Measurements from ENCODE around the gene NXPE3. TPM values are rescaled to one million over a fixed set of nuclear protein-coding genes. Genes with fewer than 3 reads are reported as not detected.

The NXPE3 gene
- total RNA-seq, 1 donor from 2014 or later, result 48.0 TPM

DNA sequence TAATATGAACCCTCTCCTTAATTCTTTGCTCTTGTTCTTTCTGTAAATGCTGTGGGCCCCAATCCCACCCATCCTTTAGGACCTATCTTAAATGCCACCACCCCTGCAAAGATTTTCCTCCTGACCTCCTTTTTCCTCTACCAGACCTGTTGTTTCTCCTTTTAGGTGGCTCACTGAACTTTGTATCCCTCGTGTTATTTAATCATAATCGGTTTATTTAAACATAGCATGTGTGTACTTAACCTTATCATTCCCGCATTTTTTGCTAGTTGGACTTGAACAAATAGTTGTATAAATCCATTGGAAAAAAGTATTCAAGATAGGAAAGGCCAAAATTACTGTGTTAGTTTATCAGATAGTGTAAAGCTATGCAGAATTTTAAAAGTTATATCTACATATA, 69.3 kb downstream of the NXPE3 start:
- intact Hi-C loops (cut with micrococcal nuclease), result no loop called here
- DNase-seq (no peak), ATAC-seq (no peak)

DNA sequence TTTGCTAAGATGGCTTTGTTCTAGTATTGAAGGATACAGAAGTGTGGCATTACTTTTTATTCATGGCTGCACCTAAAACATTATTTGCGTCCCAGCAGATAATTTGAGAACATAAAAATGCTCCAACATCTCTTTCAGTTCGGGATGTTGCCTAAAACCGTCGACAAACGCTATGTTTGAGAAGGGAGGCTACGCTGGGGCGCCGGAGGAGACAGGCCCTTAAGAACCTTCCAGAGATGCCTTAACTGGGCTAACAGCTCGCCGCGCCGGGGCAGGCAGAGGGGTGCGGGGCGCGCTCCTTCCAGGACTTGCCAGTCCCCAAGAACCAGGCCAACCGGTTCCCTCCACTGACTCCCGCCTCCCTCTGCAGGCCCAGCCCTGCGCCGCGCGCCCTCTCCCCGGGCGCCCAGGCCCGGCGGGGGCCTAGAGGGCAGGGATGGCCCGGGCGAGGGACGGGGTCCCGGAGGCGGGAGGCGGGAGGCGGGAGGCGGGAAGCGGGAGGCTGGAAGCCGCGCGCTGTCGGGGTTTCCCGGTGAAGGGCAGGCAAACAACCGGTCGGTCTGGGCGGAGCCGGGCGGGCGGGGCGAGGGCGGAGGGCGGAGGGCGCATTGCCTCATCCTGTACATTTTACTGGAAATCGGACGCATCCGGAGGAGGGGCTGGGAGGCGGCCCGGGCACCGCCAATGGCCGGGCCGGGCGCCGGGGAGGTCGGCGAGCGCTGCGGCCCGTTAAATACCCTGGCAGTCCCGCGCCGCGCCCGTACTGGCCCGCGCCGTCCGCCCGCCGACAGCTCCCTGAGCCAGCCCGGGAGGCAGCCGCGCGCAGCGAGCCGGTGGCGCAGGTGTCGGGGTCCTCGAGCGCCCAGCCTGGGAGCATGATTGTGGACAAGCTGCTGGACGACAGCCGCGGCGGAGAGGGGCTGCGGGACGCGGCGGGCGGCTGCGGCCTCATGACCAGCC, 70.0 kb downstream of the NXPE3 start, which contains the start of gene NFKBIZ:
NFKBIZ (plus strand) TSS at position 761 of the 960 bp plus-strand sequence; CDS start at position 876, 115 bp downstream.
- ATAC-seq, result peak; percentile 95
- intact Hi-C loops (cut with micrococcal nuclease), result no loop called here
- peak; percentile 97 for DNase-seq

DNA sequence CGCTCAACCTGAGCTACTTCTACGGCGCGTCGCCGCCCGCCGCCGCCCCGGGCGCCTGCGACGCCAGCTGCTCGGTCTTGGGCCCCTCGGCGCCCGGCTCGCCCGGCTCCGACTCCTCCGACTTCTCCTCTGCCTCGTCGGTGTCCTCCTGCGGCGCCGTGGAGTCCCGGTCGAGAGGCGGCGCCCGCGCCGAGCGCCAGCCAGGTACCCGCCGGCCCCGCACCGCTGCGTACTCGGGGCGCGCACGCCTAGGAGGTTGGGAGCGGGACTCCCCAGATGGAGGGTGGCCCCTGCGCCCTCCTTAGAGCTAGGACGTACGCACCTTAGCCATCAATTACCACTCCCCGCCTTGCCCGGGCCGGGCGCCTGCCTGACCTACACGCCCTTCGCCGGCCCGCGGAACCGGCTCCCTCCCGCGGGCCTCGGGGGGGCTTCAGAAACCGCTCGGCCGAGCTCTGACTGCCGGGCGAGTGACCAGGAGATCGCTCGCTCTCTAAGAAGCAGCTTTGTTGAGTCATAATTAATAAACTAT, 70.8 kb downstream of the NXPE3 start:
- ATAC-seq (peak; percentile 57), DNase-seq (peak; percentile 76)
- intact Hi-C loops (cut with micrococcal nuclease), result no loop called here

DNA sequence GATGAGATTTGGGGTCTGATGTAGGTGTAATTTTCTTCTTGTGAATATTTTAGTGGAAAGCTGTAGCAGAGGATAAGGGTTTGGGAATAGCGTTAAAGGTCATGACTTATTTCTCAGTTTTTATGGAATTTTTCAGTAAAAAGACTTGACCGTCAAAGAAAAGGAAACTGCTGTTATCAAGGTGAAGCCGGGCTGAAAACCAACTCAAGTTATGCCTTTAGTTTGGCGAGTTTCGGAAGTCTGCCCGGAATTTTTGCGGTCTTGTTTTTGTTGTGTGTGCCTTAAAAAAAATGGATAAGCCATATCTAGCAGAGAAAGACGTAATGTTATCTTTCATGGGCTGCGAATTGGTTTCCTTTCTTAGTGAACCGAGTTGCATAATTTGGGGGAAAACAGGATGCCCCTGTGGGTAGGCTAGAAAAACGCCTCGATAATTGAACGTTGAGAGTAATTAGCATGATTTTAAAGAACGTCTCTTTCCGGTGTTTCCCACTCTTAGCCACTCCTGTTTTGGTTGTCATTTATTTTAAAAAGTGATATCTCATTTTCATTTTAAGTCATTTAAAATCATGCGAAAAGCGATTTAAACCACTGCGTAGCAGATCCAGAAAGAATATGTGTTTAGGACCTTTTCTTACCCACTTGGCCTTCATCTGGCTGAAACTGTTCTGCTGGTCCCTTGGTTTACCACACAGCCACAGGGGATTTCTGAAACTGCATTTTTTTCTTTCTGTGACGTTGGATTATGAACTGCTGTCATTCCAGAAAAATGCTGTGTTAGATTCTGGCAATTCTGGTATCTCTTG, 71.4 kb downstream of the NXPE3 start:
- DNase-seq (no peak), ATAC-seq (no peak)
- intact Hi-C loops (cut with micrococcal nuclease), result no loop called here

DNA sequence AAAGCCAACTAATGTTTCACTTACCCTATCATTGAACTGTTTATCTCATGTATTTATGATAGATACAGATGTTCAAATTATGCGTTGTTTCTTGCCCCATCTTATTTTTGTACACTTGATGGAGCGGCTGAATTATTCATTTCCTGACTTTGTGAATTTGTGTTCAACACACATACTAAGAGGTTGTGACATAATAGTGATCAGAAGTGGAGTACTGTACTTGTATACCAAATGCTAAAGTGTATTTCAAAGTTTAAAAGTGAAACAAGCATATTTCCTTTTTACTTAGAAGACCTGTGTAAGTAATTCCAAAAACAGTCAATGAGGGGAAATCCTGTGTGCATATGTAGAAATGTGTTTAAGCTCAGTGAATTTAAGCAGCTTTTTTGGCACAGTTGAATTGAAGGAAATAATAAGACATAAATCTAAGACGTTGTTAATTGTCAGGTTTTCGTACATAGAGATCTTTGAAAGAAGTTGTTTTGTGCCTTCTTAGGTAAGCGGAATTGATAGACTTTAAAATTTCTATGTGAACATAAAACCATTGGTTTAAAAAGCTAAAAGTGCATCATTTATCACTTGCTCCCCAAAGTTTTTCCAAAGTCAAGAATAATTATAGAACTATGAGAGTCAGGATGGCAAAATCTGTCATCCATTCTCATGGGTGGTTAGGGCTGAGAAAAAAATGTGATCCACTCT, 72.2 kb downstream of the NXPE3 start:
- DNase-seq (no peak), ATAC-seq (no peak)
- intact Hi-C loops (cut with micrococcal nuclease), result no loop called here

DNA sequence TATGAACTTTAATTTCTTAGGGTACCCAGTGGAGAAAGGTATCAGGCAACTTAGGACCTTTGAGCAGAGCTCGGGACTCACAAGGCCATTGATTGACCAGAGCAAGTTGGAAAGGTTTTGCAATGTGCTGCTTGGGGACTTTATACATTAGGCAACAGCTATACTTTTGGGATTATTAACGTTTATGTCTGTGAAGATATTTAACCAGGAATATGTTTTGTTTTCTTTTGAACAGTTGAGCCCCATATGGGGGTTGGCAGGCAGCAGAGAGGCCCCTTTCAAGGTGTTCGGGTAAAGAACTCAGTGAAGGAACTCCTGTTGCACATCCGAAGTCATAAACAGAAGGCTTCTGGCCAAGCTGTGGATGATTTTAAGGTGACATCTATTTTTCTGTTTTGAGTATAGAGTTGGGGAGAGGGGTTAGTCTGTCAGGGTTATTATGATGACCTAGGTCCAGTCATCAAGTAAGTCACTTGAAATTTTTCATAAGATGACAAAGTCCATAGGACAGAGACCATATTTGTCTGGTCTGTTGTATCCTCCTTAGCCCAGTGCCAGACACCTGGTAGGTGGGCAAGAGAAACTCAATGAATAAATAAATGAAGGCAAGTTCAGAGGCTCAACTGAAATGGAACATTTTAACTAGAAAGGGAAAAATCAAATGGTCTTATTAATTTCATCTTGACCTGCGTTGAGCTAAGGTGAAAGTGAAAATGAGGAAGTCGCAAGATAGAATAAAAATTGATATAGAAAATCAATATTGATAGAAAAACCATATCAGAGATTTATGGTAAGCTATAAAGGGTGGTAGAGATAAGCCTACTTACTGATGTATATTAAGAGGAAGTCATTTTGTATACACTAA, 73.1 kb downstream of the NXPE3 start:
- DNase-seq (no peak), ATAC-seq (no peak)
- intact Hi-C loops (cut with micrococcal nuclease), result no loop called here

GRCh38 chr3:101852983-101853840, 74.2 kb downstream of the NXPE3 start:
- intact Hi-C loops (cut with micrococcal nuclease), result no loop called here
- DNase-seq, result no peak
- no peak for ATAC-seq

- intact Hi-C loops (cut with micrococcal nuclease), result no loop called here
- no peak for DNase-seq
- no peak for ATAC-seq
Measured at GRCh38 chr3:101853982-101854381, 75.0 kb downstream of the NXPE3 start.

DNA sequence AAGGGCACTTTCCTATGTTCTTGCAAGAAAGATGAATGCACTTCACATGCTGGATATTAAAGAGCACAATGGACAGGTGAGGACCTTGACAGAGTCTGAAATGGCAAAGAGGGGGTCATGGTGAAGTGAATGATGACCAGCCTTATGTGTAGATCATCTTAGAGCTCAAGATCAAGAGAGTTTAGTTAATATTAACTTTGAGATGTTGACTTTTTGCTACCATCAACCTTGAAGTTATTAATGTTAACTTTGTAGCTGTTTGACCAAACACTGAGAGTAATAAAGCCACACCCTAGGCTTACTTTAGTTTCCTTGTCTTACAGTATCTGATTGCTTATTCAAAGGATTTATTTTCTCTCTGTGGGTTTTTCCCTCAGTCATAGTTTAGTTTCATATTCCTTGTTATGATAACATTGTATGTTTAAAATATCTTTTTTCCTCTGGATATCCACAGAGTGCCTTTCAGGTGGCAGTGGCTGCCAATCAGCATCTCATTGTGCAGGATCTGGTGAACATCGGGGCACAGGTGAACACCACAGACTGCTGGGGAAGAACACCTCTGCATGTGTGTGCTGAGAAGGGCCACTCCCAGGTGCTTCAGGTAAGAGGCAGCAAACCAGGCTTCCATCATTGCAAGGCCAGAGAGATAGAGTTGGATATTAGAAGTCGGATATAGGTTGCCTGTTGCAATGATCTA, 75.7 kb downstream of the NXPE3 start:
- ATAC-seq (no peak), DNase-seq (no peak)
- intact Hi-C loops (cut with micrococcal nuclease), result no loop called here

- intact Hi-C loops (cut with micrococcal nuclease), result no loop called here
- no peak for DNase-seq
- ATAC-seq, result no peak
Measured at GRCh38 chr3:101857301-101857741, 78.3 kb downstream of the NXPE3 start.

DNA sequence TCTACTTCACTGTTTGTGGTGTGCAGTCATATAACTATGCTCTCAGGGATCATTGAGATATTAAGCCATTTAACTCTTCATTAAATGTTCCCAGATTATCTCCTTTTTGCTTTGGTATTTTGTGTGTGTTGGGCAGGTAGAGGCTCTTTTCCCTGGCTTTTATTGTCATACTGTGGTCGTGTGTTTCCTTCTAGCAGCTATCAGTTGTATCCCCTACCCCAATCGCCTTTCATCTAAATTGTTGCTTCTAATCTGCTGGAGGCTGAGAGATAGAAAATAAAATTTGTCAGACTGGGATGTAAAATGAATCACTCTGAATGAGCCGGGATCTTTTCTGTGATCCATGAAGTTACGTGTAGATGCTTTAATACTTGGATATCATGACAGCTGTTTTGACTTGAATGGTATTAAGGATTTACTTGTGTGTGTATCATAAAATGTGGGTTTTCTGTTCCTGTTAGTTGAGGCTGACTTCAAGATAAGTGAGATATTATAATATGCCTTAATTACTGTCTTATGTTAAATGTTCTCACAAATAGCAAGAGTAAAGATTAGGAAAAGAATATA, 79.5 kb downstream of the NXPE3 start:
- ATAC-seq (no peak), DNase-seq (no peak)
- intact Hi-C loops (cut with micrococcal nuclease), result no loop called here

GRCh38 chr3:101859882-101860448, 81.0 kb downstream of the NXPE3 start:
- intact Hi-C loops (cut with micrococcal nuclease), result no loop called here
- ATAC-seq (no peak), DNase-seq (no peak)

- DNase-seq, result no peak
- intact Hi-C loops (cut with micrococcal nuclease), result no loop called here
- ATAC-seq, result no peak
Measured at GRCh38 chr3:101861212-101861788, 82.3 kb downstream of the NXPE3 start.

GRCh38 chr3:101861789-101862415, 82.9 kb downstream of the NXPE3 start:
- DNase-seq (no peak), ATAC-seq (peak; percentile 8)
- intact Hi-C loops (cut with micrococcal nuclease), result no loop called here

DNA sequence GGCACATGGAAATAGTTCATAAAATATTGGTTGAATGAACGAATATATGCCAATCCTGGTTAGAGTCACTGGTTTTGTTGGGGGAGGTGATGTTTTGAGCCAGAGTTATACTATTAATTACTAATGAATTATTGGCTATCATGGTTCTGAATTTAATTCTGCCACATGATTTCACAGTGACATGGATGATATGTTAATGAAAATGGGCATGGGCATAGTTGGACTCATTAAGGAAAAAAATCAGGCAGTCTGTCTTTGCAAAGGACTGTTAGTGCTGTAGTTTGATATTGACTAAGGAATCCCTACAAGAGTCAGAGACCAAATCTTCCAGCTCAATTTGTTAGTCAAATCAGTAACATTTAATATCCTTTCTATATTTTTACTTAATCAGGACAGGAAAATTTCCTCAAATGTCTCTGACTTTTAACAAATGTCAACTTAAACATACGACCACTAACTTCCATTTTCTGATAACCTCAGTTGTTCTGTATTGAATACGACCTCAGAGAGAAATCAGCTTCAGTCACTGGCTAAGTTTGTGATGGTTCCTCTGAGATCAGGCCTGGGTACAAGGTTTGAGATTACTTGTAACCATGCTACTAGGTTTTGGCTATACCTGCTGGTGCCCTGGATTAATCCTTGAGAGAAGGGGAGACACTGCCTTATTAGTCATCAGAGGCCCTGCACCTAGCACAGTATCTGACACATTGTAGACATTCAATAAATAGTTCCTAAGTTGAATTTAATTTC, 83.6 kb downstream of the NXPE3 start:
- peak; percentile 33 for ATAC-seq
- intact Hi-C loops (cut with micrococcal nuclease), result no loop called here
- no peak for DNase-seq
